Right ventricle myocardium inferior (tissue), 1 donor: ENCODE data around the gene ARHGAP45. TPM values are rescaled to one million over a fixed set of nuclear protein-coding genes. Genes with fewer than 3 reads are reported as not detected.
"Not testable (repeated sequence)": the region's sequence is repeated elsewhere in the genome, so short reads cannot be mapped to it uniquely, and the experiment has no call there.

ENCODE experiments used
- ATAC-seq: fragments of 200-7000 bp; cut with Tn5 transposase; one replicate; pipeline ENCODE4 v1.9.1; 2020; ENCODE audit warnings: mild to moderate bottlenecking, moderate library complexity
- DNase-seq: peaks from one replicate; pipeline ENCODE4 v3.0.0; 2021; ENCODE audit errors: missing footprints
- intact Hi-C: fragments of 100-400 bp; cut with DNase I; formaldehyde crosslinking; loops from one replicate; pipeline ENCODE4 v1.11.0; 2022
- total RNA-seq: library from RNA; stranded (reverse); fragmentation: NEBNext Ultra II Directional; extraction: Animal tissue kit (Norgen Biotek cat#: 25700); gene quantifications from one replicate; pipeline ENCODE4 v1.2.1, GENCODE V29; 2021
- donor health status: DM: no; HTN: yes; CAD: no; lungs with severe emphysema.

The ARHGAP45 gene
- total RNA-seq, 1 donor from 2014 or later, result 6.6 TPM

DNA sequence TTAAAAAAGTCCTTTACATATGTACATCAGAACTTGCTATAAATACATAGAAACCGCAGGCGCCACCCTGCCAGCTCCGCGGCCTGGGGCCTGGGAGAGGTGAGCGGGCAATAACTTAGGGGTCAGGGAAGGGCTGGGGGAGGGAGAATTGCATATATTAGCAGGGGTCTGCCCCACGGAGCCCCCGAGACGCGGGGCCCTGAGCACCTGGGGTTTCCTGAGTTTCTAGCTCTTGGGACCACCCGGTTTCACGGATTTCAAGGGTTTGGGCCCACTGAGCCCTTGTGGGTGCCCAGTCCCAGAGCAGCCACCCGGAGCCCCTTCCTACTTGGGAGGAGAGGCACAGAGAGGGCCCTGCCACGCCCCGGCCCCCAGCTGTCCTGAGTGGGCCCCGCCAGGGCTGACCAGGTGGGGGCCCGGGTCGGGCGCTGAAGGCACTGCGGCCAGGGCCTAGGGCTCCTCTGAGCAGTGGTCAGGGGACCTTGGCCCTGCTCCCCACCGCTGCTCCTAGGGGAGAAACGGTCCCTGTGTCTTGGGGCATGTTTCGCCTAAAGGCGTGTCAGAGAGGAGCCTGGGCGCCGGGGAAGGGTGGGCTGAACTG lies 40.8 kb downstream of the ARHGAP45 start:
- DNase-seq (no peak), ATAC-seq (no peak)
- intact Hi-C loops, result no loop called here

DNA sequence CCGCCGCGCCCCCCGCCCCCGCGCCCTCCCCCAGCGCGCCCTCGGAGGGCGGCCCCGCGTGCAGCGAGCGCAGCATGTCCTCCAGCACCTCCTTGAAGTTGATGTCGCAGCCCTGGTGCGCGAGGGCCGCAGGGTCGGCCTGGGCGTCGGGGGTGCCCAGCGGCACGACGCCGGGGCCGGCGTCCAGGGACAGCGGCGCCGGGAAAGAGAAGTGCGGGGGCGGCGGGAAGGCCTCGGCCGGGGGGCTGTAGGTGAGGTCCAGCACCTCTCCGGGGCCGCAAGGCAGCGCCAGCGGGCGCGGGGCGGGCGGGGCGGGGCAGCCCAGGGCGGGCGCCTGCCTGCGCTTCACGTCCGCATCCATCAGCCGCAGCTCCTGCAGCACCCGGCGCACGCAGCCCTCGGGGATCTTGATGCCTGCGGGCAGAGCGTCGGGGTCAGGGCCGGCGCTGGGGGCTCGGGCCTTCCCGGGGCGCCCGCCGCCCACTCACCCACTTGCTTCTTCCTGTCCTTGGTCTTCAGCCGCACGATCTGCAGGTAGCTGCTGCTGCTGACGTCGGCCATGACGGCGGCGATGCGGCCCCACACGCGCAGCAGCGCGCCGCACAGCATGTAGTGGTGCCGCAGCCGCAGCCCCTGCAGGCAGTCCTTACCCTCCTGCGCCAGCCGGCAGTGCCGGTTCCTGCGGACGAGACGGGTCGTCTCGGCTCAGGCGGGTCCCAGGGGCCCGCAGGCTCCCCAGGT lies 41.5 kb downstream of the ARHGAP45 start:
- DNase-seq (no peak), ATAC-seq (no peak)
- intact Hi-C loops, result no loop called here

DNA sequence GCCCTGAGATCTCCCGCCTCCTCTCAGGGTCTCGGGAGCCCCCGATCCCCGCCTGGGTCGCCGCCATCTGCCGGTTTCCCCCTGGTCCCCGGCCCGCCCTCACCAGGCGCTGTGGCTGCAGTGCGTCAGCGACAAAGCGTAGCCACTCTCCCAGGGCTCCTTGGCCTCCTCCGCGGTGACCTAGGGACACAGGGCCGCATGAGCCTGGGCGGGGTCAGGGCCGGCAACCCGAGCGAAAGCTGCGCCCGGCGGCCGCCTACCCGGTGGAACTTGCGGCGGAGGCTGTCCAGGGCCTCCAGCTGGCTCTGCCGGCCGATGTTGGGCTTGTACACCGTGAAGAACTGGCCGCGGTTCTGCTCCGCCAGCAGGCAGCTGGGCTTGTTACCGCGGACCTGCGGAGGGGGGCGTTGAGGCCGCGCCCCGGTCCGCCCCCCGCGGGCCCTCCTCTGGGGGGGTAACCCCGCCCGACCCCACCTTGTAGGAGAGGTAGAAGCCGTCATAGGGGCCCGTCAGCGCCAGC lies 42.1 kb downstream of the ARHGAP45 start:
- DNase-seq (no peak), ATAC-seq (no peak)
- intact Hi-C loops, result no loop called here

DNA sequence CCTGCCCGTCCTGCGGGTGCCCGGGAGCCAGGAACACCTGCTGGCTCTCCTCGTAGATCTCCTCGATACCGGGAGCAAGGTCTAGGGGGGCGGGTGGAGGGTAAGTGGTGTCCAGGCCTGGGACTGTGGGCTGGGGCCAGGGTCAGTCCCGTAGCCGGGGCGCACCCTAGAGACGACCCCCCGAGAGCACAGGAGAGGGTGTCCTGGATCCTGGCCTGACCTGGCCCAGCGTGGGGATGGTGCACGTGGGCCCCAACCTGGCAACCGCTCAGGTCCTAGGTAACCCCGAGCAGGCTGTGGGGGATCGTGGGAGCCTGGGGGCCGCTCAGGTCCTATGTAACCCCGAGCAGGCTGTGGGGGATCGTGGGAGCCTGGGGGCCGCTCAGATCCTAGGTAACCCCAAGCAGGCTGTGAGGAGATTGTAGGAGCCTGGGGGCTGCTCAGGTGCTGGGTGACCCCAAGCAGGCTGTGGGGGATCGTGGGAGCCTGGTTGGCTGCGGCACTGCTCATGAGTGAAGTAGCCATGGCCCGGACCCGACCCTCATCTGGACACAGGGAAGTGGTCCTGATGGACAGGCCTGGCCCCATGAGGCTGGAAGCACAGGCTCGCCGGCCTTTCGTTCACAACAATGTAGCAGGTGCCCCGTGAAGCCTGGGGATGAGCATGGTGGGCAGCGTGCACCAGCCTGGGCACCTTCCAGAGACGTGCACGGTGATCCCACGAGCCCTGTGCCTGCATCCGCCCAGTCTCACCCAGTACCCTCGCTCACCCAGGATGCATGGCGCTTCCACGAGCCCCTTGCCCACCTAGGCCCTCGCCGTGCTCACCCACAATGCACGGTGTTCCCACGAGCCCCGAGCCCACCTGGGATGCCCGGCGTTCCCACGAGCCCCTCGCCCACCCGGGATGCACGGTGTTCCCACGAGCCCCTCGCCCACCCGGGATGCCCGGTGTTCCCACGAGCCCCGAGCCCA lies 43.0 kb downstream of the ARHGAP45 start:
- intact Hi-C loops, result loop anchor here (5.0 kb wide), 1 partner anchor 82 kb away; no protein-coding TSS in a partner anchor
- no peak for ATAC-seq
- DNase-seq, result no peak

DNA sequence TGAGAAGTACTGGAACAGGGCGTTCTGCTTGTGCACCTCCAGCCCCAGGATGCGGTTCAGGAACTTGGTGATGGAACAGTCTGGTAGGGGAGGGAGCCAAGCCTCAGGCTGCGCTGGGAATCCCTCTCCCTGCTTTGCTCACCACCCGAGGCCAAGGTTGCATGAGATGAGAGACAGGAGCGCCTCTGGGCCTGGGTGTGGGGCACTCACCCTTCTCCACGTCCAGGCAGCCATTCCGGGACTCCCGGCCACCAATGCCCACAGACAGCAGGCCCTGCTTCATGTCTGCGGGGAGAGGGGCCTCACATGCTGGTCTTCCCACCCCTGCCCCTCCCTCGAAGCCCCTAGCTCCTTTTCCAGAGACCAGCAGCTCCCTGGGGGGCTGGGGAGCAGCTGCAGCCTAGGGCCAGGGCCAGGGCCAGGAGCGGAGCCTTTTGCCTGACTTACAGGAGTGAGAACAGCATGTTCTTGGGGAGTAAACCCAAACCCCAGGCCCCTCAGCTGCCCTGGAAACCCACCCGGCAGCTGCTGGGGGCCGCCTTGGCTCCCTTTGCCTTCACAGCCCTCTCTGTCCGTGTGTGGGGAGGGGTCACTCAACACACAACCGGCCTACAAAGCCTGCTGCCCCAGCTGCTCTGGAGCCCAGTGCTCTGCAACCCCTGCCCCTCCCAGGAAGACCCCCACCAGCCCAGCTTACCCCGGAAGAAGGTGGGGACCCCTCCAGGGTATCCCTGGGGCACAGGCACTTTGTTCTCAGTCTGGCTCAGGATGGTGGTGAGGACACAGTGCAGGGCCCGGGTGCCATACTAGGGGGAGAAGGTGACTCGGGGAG lies 44.1 kb downstream of the ARHGAP45 start:
- ATAC-seq, result no peak
- intact Hi-C loops, result loop anchor here (5.0 kb wide), 1 partner anchor 81 kb away; no protein-coding TSS in a partner anchor
- no peak for DNase-seq

DNA sequence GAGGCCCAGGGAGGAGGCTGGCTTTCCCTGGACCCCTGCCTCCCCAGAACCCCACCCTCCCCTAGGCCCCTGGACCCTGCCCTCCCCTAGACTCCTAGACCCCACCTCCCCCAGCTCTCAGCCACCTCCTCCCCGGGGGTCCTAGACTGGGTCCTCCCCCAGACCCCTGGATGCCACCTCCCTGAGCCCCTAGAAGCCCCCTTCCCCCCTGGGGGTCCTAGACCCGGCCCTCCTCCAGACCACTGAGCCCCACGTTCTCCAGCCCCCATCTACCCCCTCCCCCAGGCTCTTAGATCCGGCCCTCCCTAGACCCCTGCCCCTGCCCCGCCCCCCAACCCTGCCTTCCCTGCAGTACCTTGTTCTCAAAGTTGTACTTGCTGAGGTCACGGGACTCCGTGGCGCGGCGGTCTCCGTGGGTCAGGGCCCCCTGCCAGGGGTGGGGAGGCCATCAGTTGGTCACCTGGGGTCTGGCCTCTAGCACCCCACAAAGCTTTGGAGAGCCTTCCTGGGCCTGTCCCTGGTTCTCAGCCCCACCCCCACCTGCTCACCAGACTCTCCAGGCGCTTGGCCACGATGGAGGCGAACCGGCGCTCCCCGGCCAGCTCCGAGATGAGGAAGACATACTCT lies 44.8 kb downstream of the ARHGAP45 start:
- intact Hi-C loops, result loop anchor here (2.0 to 5.0 kb wide), 2 partner anchors 81 to 129 kb away; partner anchors contain the start of gene ATP5F1D
- ATAC-seq (no peak), DNase-seq (no peak)

DNA sequence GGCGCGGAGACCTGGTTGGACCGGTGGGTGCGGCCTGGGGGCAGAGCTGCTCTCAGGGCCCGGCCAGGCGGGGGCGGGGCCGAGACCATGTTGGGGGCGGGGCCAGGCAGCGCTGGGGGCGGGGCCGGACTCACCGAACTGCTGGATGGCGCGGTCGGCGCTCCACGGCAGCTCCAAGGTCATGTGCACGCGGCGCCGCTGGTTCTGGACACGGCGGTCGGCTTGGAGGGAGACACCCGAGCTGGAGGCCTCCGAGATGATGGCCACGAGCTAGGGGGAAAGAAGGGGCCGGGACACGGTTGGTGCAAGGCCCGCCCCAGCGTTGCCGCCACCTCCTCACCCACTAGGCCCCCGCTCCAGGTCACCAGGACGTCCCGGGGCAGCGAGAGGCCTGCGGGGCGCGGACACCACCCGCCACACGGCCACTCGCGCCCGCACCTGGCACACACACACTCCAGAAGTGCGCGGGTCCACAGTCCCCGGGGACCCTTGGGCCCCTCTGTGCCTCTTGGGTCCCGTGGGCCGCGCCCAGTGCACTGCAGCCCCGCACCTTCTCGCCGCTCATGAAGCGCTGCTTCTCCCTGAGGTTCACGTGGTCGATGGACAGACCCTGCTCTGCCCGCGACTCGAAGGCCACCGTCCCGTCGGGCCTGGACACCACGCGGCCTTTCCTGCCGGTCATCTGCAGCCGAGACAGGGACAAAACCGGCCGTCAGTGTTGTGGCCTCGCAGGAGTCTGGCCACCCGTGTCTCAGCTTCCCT lies 45.5 kb downstream of the ARHGAP45 start:
- intact Hi-C loops, result loop anchor here (2.0 to 5.0 kb wide), 2 partner anchors 80 to 128 kb away; partner anchors contain the start of gene ATP5F1D
- peak; percentile 26 for ATAC-seq
- DNase-seq, result no peak

DNA sequence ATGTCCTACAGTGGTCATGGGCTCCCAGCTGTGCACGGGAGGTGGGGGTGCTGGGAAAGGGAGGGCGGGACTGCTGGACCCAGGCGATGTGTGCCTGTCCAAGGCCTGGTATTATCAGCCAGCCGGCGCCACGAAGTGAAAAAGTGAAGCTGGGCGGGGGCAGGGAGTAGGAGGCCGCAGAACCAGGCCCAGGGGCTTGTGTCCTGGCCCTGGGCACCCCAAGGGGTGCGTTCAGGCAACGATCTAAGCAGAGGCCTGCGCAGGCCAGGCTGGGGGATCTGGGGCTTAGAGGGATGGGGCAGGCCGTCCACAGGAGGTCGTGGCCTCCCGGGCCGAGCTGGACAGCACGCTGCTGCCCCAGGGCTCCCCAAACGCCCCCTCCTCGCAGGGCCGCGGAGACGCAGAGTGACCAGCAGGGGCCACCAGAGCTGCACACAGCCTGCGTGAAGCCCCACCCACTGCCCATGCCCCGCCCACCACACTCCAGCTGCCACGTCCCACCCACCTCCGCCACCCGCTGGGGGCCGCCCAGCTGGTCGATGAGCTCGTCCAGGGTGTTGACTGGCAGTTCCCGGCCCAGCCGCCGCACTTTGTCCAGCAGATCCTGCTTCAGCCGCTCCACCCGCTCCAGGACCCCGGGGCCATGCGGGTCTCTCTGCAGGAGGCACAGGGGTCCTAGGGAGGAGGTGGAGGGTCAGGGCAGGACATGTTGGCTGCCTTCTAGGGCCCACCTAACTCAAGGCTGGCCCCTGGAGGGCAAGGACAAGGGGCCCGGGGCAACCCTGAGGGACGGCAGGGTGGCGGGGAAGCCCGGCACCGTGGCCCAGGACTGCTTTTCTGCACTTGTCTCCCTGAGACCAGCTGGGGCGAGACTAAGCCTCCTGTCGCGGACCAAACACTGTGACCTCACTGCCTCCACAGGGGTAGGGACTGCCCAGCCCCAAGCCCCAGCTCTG lies 46.3 kb downstream of the ARHGAP45 start:
- DNase-seq, result peak; percentile 97
- ATAC-seq, result peak; percentile 94
- intact Hi-C loops, result loop anchor here (2.0 to 5.0 kb wide), 2 partner anchors 79 to 127 kb away; partner anchors contain the start of gene ATP5F1D

DNA sequence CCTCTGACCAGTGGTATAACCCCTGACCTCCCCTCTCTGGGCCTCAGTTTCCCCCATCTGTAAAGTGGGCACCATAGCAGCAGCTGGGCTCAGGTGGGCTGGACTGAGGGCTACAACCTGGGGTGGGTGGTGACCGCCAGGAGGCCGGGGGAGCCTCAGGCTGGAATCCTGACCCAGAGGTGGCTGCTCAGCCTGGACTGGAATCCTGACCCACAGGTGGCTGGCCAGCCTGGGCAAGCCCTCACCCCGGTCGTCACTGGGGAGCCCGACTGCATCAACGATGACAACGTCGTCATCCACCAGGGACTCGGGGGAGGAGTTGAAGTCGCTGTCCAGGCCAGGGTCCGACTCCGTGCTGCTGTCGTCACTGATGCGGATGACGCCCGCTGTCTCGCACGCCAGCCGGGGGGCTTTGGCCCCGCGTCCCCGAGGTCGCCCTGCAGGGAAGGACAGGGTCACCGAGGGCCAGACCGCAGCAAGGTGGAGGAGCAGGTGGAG lies 47.1 kb downstream of the ARHGAP45 start:
- ATAC-seq (no peak), DNase-seq (no peak)
- intact Hi-C loops, result loop anchor here (2.0 to 5.0 kb wide), 2 partner anchors 78 to 127 kb away; partner anchors contain the start of gene ATP5F1D

DNA sequence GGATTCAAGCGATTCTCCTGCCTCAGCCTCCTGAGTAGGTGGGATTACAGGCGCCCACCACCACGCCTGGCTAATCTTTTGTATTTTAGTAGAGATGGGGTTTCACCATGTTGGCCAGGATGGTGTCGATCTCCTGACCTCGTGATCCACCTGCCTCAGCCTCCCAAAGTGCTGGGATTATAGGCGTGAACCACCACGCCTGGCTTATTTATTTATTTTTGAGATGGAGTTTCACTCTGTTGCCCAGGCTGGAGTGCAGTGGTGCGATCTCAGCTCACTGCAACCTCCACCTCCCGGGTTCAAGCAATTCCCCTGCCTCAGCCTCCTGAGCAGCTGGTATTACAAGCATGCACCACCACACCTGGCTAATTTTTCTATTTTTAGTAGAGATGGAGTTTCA lies 47.8 kb downstream of the ARHGAP45 start:
- ATAC-seq, DNase-seq: not testable (repeated sequence)
- intact Hi-C loops, result loop anchor here (5.0 kb wide), 1 partner anchor 78 kb away; no protein-coding TSS in a partner anchor

DNA sequence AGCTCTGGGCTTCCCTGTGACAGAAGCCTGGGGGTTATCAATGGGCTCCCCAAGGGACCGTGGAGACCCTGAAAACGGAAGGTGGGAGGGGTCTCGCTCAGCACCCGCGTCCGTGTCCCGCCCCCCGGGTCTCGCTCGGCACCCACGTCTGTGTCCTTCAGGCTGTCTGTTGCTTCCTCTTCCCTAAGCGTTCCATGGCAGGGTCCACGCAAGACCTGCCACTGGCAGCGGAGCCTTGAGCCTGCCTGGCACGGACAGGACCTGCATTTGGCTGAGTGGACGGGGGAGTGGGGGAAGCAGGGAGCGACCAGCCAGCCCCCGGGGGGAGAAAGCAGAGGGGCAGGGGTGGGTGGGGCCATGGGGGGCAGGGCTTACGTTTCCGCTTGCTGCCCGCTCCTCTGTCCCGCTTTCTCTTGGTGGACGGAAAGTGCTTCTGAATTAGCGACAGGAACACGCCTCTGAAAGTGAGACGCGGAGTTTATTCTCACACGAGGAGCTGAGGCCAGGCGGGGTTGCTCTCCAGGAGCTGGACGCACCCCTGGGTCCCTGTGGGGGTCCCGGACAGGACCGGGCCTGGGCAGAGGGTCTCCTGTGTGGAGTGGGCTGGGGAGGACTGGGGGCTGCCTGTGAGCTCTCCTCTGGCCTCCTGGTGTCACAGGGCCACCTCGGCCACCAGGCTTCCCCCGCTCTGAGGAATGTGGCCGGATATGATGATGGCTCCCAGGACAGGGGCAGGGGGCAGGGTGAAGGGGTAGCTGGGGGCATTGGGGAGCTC lies 48.9 kb downstream of the ARHGAP45 start:
- DNase-seq (no peak), ATAC-seq (no peak)
- intact Hi-C loops, result no loop called here

DNA sequence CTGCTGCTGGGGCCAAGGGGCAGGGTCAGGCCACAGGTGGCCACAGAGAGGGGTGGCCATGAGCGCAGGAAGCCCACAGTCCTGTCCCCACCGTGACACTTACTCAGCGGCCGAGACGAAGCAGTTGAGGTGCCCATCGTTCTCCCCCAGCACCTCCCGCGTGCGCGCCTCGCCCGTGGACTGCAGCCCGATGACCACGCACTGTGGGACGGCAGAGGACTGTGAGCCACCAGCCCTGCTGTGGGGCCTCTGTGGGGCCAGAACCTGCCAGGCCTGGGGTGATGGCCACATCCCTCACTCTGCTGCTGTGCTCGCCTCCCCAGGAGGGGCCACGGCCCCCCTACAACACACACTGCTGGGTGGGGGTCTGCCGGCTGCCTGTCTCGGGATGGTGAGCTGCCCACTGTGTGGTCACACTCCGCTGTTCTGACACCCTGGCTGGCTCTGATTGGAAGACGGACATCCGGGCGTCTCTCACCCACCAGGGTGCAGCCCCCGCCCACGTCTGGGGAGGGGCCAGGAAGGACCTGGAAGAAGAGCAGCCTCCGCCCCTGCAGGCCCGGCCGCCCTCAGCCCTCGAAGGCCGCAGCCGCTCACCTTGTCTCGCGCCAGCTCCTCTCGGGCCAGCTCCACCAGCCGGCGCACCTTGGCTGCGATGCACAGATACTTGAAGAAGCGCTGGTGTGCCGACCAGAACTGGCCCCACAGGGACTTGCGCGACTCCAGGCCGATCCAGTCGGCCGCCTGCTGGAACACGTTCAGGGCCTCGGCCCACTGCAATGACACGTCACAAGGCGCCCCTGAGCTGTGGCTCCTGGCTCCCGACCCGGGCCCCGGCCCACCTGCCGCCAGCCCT lies 50.0 kb downstream of the ARHGAP45 start:
- DNase-seq (no peak), ATAC-seq (no peak)
- intact Hi-C loops, result no loop called here

DNA sequence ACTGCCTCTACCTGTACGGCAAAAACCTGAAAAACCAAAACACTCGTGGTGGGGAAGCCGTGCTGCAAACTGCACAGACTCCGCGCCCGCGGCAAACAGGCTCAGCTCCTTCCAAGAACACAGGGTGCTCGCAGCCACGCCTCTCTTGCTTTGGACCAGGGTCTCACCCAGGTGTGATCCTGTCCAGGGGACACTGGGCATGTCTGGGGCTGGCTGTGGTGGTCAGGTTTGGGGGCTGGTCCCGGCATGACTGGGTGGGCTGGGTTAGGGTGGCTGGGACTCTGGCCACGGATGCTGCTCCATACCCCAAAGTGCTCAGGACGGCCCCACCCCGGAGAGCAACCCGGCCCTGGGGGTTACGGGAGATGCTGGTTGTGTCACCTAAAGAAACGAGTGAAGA lies 50.7 kb downstream of the ARHGAP45 start:
- ATAC-seq (no peak), DNase-seq (no peak)
- intact Hi-C loops, result no loop called here

DNA sequence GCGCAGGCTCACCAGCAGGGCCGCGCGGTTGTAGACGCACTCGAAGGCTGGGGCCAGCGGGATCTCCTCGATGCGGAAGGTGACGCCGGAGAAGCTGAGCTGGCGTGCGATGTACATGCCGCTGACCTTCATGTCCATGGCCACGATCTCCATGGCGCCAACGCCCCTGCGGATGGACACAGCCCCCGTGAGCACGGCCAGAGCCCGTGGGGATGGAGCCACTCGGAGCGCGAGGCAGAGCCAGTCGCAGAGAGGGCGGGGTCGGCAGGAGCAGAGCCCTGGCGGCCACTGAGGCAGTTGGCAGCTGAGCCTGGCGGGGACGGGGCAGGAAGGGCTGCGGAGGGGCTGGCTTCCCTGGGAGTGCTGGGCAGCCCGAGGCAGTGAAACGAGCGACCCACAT lies 52.0 kb downstream of the ARHGAP45 start:
- intact Hi-C loops, result no loop called here
- DNase-seq, result no peak
- ATAC-seq, result no peak
